HCT116 (cell line): ENCODE measurements around the gene AKAP13. TPM values are rescaled to one million over a fixed set of nuclear protein-coding genes. Genes with fewer than 3 reads are reported as not detected.

ENCODE experiments used
- ATAC-seq: fragments of 200-7000 bp; cut with Tn5 transposase; 2 replicates; pipeline ENCODE4 v1.9.1; 2020; ENCODE audit warnings: mild to moderate bottlenecking, moderate library complexity
- BruUV-seq: library from RNA; stranded (reverse); fragments of 400-500 nt; replicated peaks from 2 replicates; lab custom pipeline; 2021; lab: Mats Ljungman, UMichigan
- CTCF ChIA-PET: fragments of 300-600 bp; sonication (Branson Sonifier 250); formaldehyde crosslinking; loops from one replicate; lab custom pipeline; 2021; ENCODE audit warnings: antibody characterized with exemption; lab: Charles Lee
- POLR2A ChIA-PET: fragments of 300-600, 350-600 bp; sonication (Branson Sonifier 250); formaldehyde crosslinking; loops from one replicate; lab custom pipeline; 2021; ENCODE audit warnings: antibody characterized with exemption; lab: Charles Lee
- RAD21 ChIA-PET, 2 experiments: fragments of 300-600 bp; sonication (Branson Sonifier 250); formaldehyde crosslinking; loops; one replicate each; lab custom pipeline; 2023; ENCODE audit warnings: low total read pairs in 2 of 2; ENCODE audit not compliant: uncharacterized antibody in 2 of 2, unreplicated experiment in 2 of 2, low non-redundant PET in 1 of 2; lab: Charles Lee
- DNase-seq: peaks from one replicate; pipeline ENCODE4 v3.0.0-alpha.2; 2010; ENCODE audit warnings: low read depth, low spot score
- H2AFZ ChIP-seq: fragments of 200-600 bp; shearing (Covaris generic), sonication (generic); 2 replicates; pipeline ENCODE4 v1.6.1; 2017; ENCODE audit warnings: low read depth, mixed run types, mixed read lengths, antibody characterized with exemption, low read length; ENCODE audit not compliant: poor library complexity, severe bottlenecking
- H3K27ac ChIP-seq: 2 replicates; pipeline ENCODE4 v1.5.1; 2012; ENCODE audit warnings: low read depth, low read length
- H3K27me3 ChIP-seq: fragments of 200-600 bp; sonication (generic); 2 replicates; pipeline ENCODE4 v1.6.1; 2016; ENCODE audit warnings: mixed run types, low read length, mixed read lengths; ENCODE audit not compliant: insufficient read depth
- H3K36me3 ChIP-seq, 2 experiments: fragments of 200-500 bp in 1 of 2; fragments of 200-600 bp in 1 of 2; sonication (Bioruptor generic) in 1 of 2; sonication (generic) in 1 of 2; 2 replicates each; pipeline versions ENCODE4 v1.5.1 to v1.6.1; 2014 to 2016; ENCODE audit warnings: low read length in 2 of 2, inconsistent platforms in 1 of 2, mixed read lengths in 1 of 2, mixed run types in 1 of 2; ENCODE audit not compliant: insufficient read depth in 2 of 2, control insufficient read depth in 1 of 2
- H3K4me1 ChIP-seq, 2 experiments: fragments of 200-600 bp in 1 of 2; sonication (generic) in 1 of 2; 2 replicates each; pipeline versions ENCODE4 v1.5.1 to v1.6.1; 2012 to 2017; ENCODE audit warnings: low read length in 2 of 2, inconsistent platforms in 1 of 2, mild to moderate bottlenecking in 1 of 2, mixed read lengths in 1 of 2, mixed run types in 1 of 2, moderate library complexity in 1 of 2; ENCODE audit not compliant: insufficient read depth in 2 of 2, control insufficient read depth in 1 of 2
- H3K4me2 ChIP-seq: fragments of 200-600 bp; sonication (generic); 2 replicates; pipeline ENCODE4 v1.6.1; 2017; ENCODE audit warnings: mixed run types, low read length, mixed read lengths
- H3K4me3 ChIP-seq, 2 experiments: fragments of 200-600 bp in 1 of 2; sonication (generic) in 1 of 2; replicated peaks in 1 of 2; 2 replicates each; pipeline ENCODE4 v1.5.1; 2011 to 2016; ENCODE audit warnings: low read length in 2 of 2, control low read depth in 1 of 2, low read depth in 1 of 2, mild to moderate bottlenecking in 1 of 2, mixed read lengths in 1 of 2, mixed run types in 1 of 2
- H3K79me2 ChIP-seq: fragments of 200-600 bp; sonication (generic); 2 replicates; pipeline ENCODE4 v1.6.1; 2017; ENCODE audit warnings: mild to moderate bottlenecking, mixed run types, low read length, moderate library complexity, mixed read lengths; ENCODE audit not compliant: insufficient read depth
- H3K9ac ChIP-seq: fragments of 200-600 bp; sonication (generic); 2 replicates; pipeline ENCODE4 v1.6.1; 2016; ENCODE audit warnings: low read length, mixed read lengths
- H3K9me2 ChIP-seq: fragments of 200-600 bp; sonication (generic), shearing (Covaris generic); 2 replicates; pipeline ENCODE4 v1.6.1; 2017; ENCODE audit warnings: mixed run types, mild to moderate bottlenecking, moderate library complexity; ENCODE audit not compliant: insufficient read depth
- H3K9me3 ChIP-seq, 2 experiments: fragments of 200-500 bp in 1 of 2; fragments of 200-600 bp in 1 of 2; sonication (Bioruptor generic) in 1 of 2; sonication (generic) in 1 of 2; 2 replicates each; pipeline ENCODE4 v1.6.1; 2014 to 2017; ENCODE audit warnings: low read length in 2 of 2, mixed read lengths in 2 of 2, inconsistent platforms in 1 of 2, low read depth in 1 of 2, mild to moderate bottlenecking in 1 of 2, mixed run types in 1 of 2, moderate library complexity in 1 of 2; ENCODE audit not compliant: control insufficient read depth in 1 of 2, insufficient read depth in 1 of 2
- H4K20me1 ChIP-seq: fragments of 200-600 bp; sonication (generic), shearing (Covaris generic); 2 replicates; pipeline ENCODE4 v1.6.1; 2017; ENCODE audit warnings: mixed run types, mild to moderate bottlenecking, moderate library complexity; ENCODE audit not compliant: insufficient read depth
- CEBPB ChIP-seq: IDR thresholded peaks from 2 replicates; pipeline ENCODE4 v1.6.1; 2012; ENCODE audit warnings: low read depth
- EGR1 ChIP-seq: IDR thresholded peaks from 2 replicates; pipeline ENCODE4 v1.6.1; 2012; ENCODE audit warnings: low read depth
- EZH2 ChIP-seq: fragments of 200-600 bp; sonication (generic); IDR thresholded peaks from 2 replicates; pipeline ENCODE4 v1.6.1; 2017; ENCODE audit warnings: antibody characterized with exemption, mixed run types
- EZH2phosphoT487 ChIP-seq: fragments of 200-600 bp; IDR thresholded peaks from 2 replicates; pipeline ENCODE4 v1.6.1; 2018; ENCODE audit warnings: antibody characterized with exemption, borderline replicate concordance
- JUND ChIP-seq: IDR thresholded peaks from 2 replicates; pipeline ENCODE4 v1.6.1; 2012
- POLR2A ChIP-seq: IDR thresholded peaks from 2 replicates; pipeline ENCODE4 v1.7.0; 2011; ENCODE audit warnings: borderline replicate concordance; ENCODE audit not compliant: insufficient read depth, insufficient read length; ENCODE audit errors: extremely low read depth
- ZNF274 ChIP-seq: fragments of 200-500 bp; sonication (Bioruptor generic); IDR thresholded peaks from 2 replicates; pipeline ENCODE4 v1.6.1; 2014; ENCODE audit warnings: mild to moderate bottlenecking, low read depth, low read length, inconsistent platforms
- intact Hi-C: fragments of 100-400 bp; cut with micrococcal nuclease; formaldehyde crosslinking; loops from 2 replicates; pipeline ENCODE4 v1.10.0; 2022
- total RNA-seq: library from RNA; stranded (reverse); gene quantifications from one replicate; pipeline ENCODE4 v1.2.1, GENCODE V29; 2021; ENCODE audit not compliant: unreplicated experiment
- TF ChIP-seq, protein P1 (sequence below), 3 experiments: fragments of 200-600 bp in 1 of 3; sonication (generic) in 1 of 3; IDR thresholded peaks in 2 of 3; conservative IDR thresholded peaks in 1 of 3; 2 replicates each; pipeline ENCODE4 v1.5.1; 2012 to 2017; ENCODE audit warnings: low read depth in 2 of 3, low read length in 2 of 3, antibody characterized with exemption in 1 of 3, borderline replicate concordance in 1 of 3, control low read depth in 1 of 3, mild to moderate bottlenecking in 1 of 3, mixed read lengths in 1 of 3, mixed run types in 1 of 3, moderate library complexity in 1 of 3; ENCODE audit not compliant: insufficient read depth in 1 of 3
- TF ChIP-seq, protein P2 (sequence below): IDR thresholded peaks from 2 replicates; pipeline ENCODE4 v1.6.1; 2012

AKAP13 gene
- total RNA-seq, 1 experiment from 2014 or later, result 43.1 TPM

DNA sequence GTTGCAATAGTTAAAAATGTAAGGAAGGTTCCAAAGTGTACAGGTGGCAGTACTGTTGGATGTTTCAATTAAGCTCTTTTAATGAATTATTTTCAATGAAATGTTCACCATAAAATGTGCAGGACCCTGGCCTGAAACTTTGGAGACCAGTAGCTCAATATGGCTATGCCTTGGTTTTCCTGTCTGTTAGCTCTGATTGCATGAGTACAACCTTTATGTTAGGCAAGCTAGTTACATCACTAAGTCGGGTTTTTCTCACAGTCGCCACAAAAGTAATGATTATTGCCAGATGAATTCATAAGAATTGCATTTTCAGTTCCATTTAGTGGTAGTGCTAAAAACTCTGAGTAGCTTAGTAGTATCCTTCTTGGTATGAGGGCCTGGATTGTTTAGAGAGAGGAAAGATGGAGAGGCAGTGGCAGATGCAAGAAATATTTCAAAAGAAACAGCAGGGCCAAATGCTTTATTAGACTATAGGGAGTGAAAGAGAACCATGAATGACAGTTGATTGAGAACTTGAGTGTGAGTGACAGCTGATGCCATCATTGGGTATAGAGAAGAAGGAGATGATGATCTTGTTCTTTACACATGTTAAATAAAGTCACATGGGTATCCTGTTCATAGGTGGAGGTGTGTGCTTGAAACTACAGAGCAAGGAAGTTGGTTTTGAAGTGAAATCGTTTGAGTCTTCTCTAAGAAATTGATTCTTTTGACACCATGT is 109.5 kb downstream of the AKAP13 start:
- H2AFZ ChIP-seq, result no peak overlapping the region
- no peak overlapping the region for H3K4me3 ChIP-seq
- no peaks in the 10 kb centered on the region for H3K9me3 ChIP-seq
- peaks cover 25% of the 10 kb centered on the region for H3K79me2 ChIP-seq
- H3K4me1 ChIP-seq, result peaks cover 11 to 23% of the 10 kb centered on the region in 2 experiments
- no TSS peak for BruUV-seq
- intact Hi-C loops, result loop anchor here (5.0 to 10.0 kb wide), 2 partner anchors 158 to 345 kb away; no protein-coding TSS in a partner anchor
- TF ChIP-seq CEBPB (no peak), EZH2 (no peak), EGR1 (no peak), JUND (no peak), EZH2phosphoT487 (no peak), POLR2A (no peak), ZNF274 (no peak)
- TF ChIP-seq, protein P1, sequence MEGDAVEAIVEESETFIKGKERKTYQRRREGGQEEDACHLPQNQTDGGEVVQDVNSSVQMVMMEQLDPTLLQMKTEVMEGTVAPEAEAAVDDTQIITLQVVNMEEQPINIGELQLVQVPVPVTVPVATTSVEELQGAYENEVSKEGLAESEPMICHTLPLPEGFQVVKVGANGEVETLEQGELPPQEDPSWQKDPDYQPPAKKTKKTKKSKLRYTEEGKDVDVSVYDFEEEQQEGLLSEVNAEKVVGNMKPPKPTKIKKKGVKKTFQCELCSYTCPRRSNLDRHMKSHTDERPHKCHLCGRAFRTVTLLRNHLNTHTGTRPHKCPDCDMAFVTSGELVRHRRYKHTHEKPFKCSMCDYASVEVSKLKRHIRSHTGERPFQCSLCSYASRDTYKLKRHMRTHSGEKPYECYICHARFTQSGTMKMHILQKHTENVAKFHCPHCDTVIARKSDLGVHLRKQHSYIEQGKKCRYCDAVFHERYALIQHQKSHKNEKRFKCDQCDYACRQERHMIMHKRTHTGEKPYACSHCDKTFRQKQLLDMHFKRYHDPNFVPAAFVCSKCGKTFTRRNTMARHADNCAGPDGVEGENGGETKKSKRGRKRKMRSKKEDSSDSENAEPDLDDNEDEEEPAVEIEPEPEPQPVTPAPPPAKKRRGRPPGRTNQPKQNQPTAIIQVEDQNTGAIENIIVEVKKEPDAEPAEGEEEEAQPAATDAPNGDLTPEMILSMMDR (IDR thresholded peaks at IDR 0.05 in 2 of 3, conservative IDR thresholded peaks at IDR 0.05 in 1 of 3; ENCODE audit: borderline replicate concordance in 1 of 3, insufficient read depth in 1 of 3, low read depth in 2 of 3, low read length in 2 of 3), result no peak
- TF ChIP-seq, protein P2, sequence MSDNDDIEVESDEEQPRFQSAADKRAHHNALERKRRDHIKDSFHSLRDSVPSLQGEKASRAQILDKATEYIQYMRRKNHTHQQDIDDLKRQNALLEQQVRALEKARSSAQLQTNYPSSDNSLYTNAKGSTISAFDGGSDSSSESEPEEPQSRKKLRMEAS, result no peak
- POLR2A ChIA-PET, result no interaction called here
- H3K9me2 ChIP-seq, result no peaks in the 10 kb centered on the region
- no peak overlapping the region for H3K9ac ChIP-seq
- no peak overlapping the region for H3K4me2 ChIP-seq
- no peaks in the 10 kb centered on the region for H3K27me3 ChIP-seq
- DNase-seq (no peak), ATAC-seq (no peak)
- CTCF ChIA-PET, result no interaction called here
- RAD21 ChIA-PET, result no interaction called here
- no peaks in the 10 kb centered on the region for H4K20me1 ChIP-seq
- H3K27ac ChIP-seq, result no peak overlapping the region
- H3K36me3 ChIP-seq, result no peaks in the 10 kb centered on the region
